A673 (cell line): Measurements from ENCODE around the gene GMDS. TPM values are rescaled to one million over a fixed set of nuclear protein-coding genes. Genes with fewer than 3 reads are reported as not detected.

ENCODE experiments used
- BruUV-seq: library from RNA; stranded (reverse); fragments of 400-500 nt; replicated peaks from 2 replicates; lab custom pipeline; 2021; lab: Mats Ljungman, UMichigan
- CTCF ChIA-PET: fragments of 300-600 bp; sonication (Branson Sonifier 250); formaldehyde crosslinking; loops from one replicate; lab custom pipeline; 2022; ENCODE audit warnings: antibody characterized with exemption; lab: Charles Lee
- POLR2A ChIA-PET: fragments of 300-600 bp; sonication (Branson Sonifier 250); formaldehyde crosslinking; loops from one replicate; lab custom pipeline; 2022; ENCODE audit warnings: antibody characterized with exemption; ENCODE audit not compliant: low non-redundant PET; lab: Charles Lee
- DNase-seq: peaks from one replicate; pipeline ENCODE4 v3.0.0-alpha.2; 2015; ENCODE audit warnings: low spot score
- H3K27ac ChIP-seq: fragments of 200-600 bp; sonication (generic); 2 replicates; pipeline ENCODE4 v1.5.1; 2016; ENCODE audit warnings: mixed run types, low read depth, mild to moderate bottlenecking, mixed read lengths, antibody characterized with exemption, low read length; ENCODE audit not compliant: poor library complexity, severe bottlenecking
- H3K27me3 ChIP-seq: fragments of 200-600 bp; sonication (generic); replicated peaks from 2 replicates; pipeline ENCODE4 v1.6.1; 2017; ENCODE audit warnings: mixed run types, low read depth, mild to moderate bottlenecking, mixed read lengths, antibody characterized with exemption, low read length; ENCODE audit not compliant: insufficient read depth, poor library complexity
- H3K36me3 ChIP-seq: fragments of 200-600 bp; sonication (generic); 2 replicates; pipeline ENCODE4 v1.6.1; 2016; ENCODE audit warnings: mixed run types, mild to moderate bottlenecking, mixed read lengths, antibody characterized with exemption, low read length; ENCODE audit not compliant: insufficient read depth, poor library complexity, severe bottlenecking
- H3K4me1 ChIP-seq: fragments of 200-600 bp; sonication (generic); 2 replicates; pipeline ENCODE4 v1.6.1; 2017; ENCODE audit warnings: mixed run types, mild to moderate bottlenecking, mixed read lengths, antibody characterized with exemption, low read length; ENCODE audit not compliant: insufficient read depth, poor library complexity, severe bottlenecking
- H3K4me3 ChIP-seq: fragments of 200-600 bp; sonication (generic); 2 replicates; pipeline ENCODE4 v1.5.1; 2016; ENCODE audit warnings: low read depth, mixed run types, mild to moderate bottlenecking, mixed read lengths, low read length; ENCODE audit not compliant: poor library complexity, severe bottlenecking
- H3K9me3 ChIP-seq: fragments of 200-600 bp; sonication (generic); 2 replicates; pipeline ENCODE4 v1.6.1; 2016; ENCODE audit warnings: mixed run types, low read depth, mild to moderate bottlenecking, mixed read lengths, antibody characterized with exemption, low read length; ENCODE audit not compliant: poor library complexity, severe bottlenecking
- EZH2 ChIP-seq: fragments of 200-600 bp; sonication (generic); IDR thresholded peaks from 2 replicates; pipeline ENCODE4 v1.6.1; 2017; ENCODE audit warnings: borderline replicate concordance, low read depth, mild to moderate bottlenecking, mixed read lengths, antibody characterized with exemption, low read length; ENCODE audit not compliant: poor library complexity, severe bottlenecking
- intact Hi-C: fragments of 100-400 bp; cut with micrococcal nuclease; formaldehyde crosslinking; loops from one replicate; pipeline ENCODE4 v1.10.0; 2022; ENCODE audit not compliant: unreplicated experiment
- total RNA-seq: library from RNA; stranded (reverse); gene quantifications from 2 replicates; pipeline ENCODE4 v1.2.3, GENCODE V29; 2021
- TF ChIP-seq, protein P1 (sequence below): fragments of 300-800, 200-600 bp; sonication (generic); conservative IDR thresholded peaks from 2 replicates; pipeline ENCODE4 v1.5.1; 2017; ENCODE audit warnings: low read depth, mild to moderate bottlenecking, antibody characterized with exemption, low read length, moderate library complexity, mixed read lengths

GMDS gene
- total RNA-seq, 1 experiment from 2014 or later, result 15.2 TPM

DNA sequence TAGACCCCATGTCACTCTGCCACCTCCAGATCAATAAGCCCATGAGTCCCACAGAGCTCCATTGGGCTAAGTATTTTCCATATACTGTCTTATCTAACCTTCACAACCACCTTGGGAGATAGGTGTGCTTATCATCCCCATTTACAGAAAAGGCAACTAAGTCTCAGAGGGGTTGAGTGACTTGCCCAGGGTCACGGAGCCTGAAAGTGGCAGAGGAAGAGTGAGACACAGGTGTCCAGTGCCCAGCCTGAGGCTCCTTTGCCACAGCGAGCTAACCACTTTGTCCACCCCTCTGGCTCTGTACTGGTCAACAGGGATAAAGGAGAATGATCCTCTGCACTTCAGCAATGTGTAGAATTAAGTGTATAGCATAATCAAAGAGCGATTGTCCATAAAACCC, 124.5 kb downstream of the GMDS start:
- H3K36me3 ChIP-seq, result no peaks in the 10 kb centered on the region
- ChIA-PET CTCF (no interaction called here), POLR2A (no interaction called here)
- TF ChIP-seq EZH2, result no peak
- TF ChIP-seq, protein P1, sequence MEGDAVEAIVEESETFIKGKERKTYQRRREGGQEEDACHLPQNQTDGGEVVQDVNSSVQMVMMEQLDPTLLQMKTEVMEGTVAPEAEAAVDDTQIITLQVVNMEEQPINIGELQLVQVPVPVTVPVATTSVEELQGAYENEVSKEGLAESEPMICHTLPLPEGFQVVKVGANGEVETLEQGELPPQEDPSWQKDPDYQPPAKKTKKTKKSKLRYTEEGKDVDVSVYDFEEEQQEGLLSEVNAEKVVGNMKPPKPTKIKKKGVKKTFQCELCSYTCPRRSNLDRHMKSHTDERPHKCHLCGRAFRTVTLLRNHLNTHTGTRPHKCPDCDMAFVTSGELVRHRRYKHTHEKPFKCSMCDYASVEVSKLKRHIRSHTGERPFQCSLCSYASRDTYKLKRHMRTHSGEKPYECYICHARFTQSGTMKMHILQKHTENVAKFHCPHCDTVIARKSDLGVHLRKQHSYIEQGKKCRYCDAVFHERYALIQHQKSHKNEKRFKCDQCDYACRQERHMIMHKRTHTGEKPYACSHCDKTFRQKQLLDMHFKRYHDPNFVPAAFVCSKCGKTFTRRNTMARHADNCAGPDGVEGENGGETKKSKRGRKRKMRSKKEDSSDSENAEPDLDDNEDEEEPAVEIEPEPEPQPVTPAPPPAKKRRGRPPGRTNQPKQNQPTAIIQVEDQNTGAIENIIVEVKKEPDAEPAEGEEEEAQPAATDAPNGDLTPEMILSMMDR, result no peak
- no peaks in the 10 kb centered on the region for H3K4me1 ChIP-seq
- no peak for DNase-seq
- H3K27me3 ChIP-seq, result no peaks in the 10 kb centered on the region
- no peaks in the 10 kb centered on the region for H3K9me3 ChIP-seq
- intact Hi-C loops, result no loop called here
- H3K4me3 ChIP-seq, result no peak overlapping the region
- BruUV-seq, result no TSS peak
- no peak overlapping the region for H3K27ac ChIP-seq

DNA sequence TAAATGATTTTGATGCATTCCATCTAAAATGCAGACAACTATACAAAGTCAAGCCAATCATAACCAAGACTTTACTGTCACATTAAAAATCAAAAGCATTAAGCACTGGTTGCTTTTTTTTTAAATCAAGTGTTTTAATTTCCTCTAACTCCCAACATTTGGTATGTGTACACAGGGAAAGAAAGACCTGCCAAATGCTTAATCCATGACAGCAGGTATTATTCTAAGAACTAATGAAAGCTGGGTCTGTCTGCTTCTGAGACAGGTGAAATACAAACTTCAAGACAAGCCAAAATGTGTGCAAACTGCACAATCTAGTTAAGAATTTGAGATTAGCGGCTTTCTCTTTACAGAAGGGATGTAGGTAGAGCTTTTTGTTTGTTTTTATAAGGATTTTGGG, 126.1 kb downstream of the GMDS start:
- no peak overlapping the region for H3K4me3 ChIP-seq
- H3K36me3 ChIP-seq, result no peaks in the 10 kb centered on the region
- CTCF ChIA-PET, result no interaction called here
- H3K9me3 ChIP-seq, result no peaks in the 10 kb centered on the region
- POLR2A ChIA-PET, result no interaction called here
- no peaks in the 10 kb centered on the region for H3K4me1 ChIP-seq
- H3K27ac ChIP-seq, result no peak overlapping the region
- TF ChIP-seq EZH2, result no peak
- TF ChIP-seq, protein P1, result no peak
- no peak for DNase-seq
- H3K27me3 ChIP-seq, result no peaks in the 10 kb centered on the region
- no TSS peak for BruUV-seq
- intact Hi-C loops, result loop anchor here (10.0 kb wide), 1 partner anchor 236 kb away; no protein-coding TSS in a partner anchor

DNA sequence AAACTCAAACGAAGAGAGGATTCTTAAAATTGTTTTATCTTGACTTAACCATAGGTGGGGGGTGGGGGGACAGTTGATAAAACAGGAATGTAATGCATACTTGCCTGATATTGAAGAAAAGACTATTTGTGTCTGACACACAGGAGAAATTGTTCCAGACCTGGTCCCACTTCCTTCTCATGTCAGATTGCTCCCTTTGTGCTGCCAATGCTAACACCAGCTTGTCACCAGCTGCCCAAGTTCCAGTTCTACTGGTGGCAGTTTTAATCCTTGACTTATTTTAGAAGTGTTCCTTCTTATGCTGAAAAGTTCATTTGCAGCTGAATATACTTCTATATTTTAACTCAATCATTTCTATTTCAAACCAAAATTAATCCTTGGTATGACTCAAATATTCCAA, 127.3 kb downstream of the GMDS start:
- DNase-seq, result no peak
- no peaks in the 10 kb centered on the region for H3K9me3 ChIP-seq
- H3K36me3 ChIP-seq, result no peaks in the 10 kb centered on the region
- no TSS peak for BruUV-seq
- intact Hi-C loops, result loop anchor here (10.0 kb wide), 1 partner anchor 237 kb away; no protein-coding TSS in a partner anchor
- POLR2A ChIA-PET, result no interaction called here
- H3K4me3 ChIP-seq, result no peak overlapping the region
- TF ChIP-seq EZH2, result no peak
- TF ChIP-seq, protein P1, result no peak
- no peak overlapping the region for H3K27ac ChIP-seq
- CTCF ChIA-PET, result no interaction called here
- no peaks in the 10 kb centered on the region for H3K4me1 ChIP-seq
- H3K27me3 ChIP-seq, result no peaks in the 10 kb centered on the region
